K562 (cell line): Measurements from ENCODE around the gene KCNQ5. TPM values are rescaled to one million over a fixed set of nuclear protein-coding genes. Genes with fewer than 3 reads are reported as not detected.

ENCODE experiments used
- ATAC-seq: fragments of 200-7000 bp; cut with Tn5 transposase; 3 replicates; pipeline ENCODE4 v1.9.1; 2020; ENCODE audit warnings: moderate library complexity
- BruUV-seq: library from RNA; stranded (reverse); fragments of 400-500 nt; replicated peaks from 2 replicates; lab custom pipeline; 2021; lab: Mats Ljungman, UMichigan
- CTCF ChIA-PET: fragments of 300-600 bp; formaldehyde crosslinking; extraction: SDS; loops from one replicate; lab custom pipeline; 2021; ENCODE audit warnings: low intra/inter-chr PET ratio; lab: Yijun Ruan, JAX
- POLR2A ChIA-PET: fragments of 300-600, 350-650 bp; sonication (Branson Sonifier 250); formaldehyde crosslinking; extraction: SDS; loops from one replicate; lab custom pipeline; 2021; ENCODE audit warnings: antibody characterized with exemption, inconsistent platforms; lab: Yijun Ruan, JAX
- DNase-seq, 4 experiments: peaks; one replicate each; pipeline versions ENCODE4 v3.0.0 to v3.0.0-alpha.2; 2011 to 2018; ENCODE audit warnings: low spot score in 3 of 4, mixed read lengths in 3 of 4; ENCODE audit errors: extremely low read depth in 1 of 4
- FAIRE-seq: peaks from 2 replicates; lab custom pipeline; 2011; peaks lifted over from hg19 to GRCh38; lab: Jason Lieb, UNC
- H2AFZ ChIP-seq: 2 replicates; pipeline ENCODE4 v1.6.0; 2011; ENCODE audit warnings: low read depth, low read length, control low read depth, inconsistent platforms
- H3K27ac ChIP-seq: fragments of 200-600 bp; 3 replicates; pipeline ENCODE4 v1.8.0; 2011; ENCODE audit warnings: low read depth, mild to moderate bottlenecking, control low read depth, inconsistent platforms, low read length, moderate library complexity, mixed read lengths; ENCODE audit errors: extremely low read depth
- H3K27me3 ChIP-seq, 2 experiments: fragments of 300-600 bp in 1 of 2; 2 replicates in 1 of 2; 3 replicates in 1 of 2; pipeline versions ENCODE4 v1.6.0 to v1.8.0; 2011; ENCODE audit warnings: inconsistent platforms in 2 of 2, low read length in 2 of 2, mild to moderate bottlenecking in 1 of 2, mixed read lengths in 1 of 2, moderate library complexity in 1 of 2; ENCODE audit not compliant: control insufficient read depth in 2 of 2, insufficient read depth in 2 of 2
- H3K36me3 ChIP-seq: fragments of 300-600 bp; 3 replicates; pipeline ENCODE4 v1.8.0; 2011; ENCODE audit warnings: mild to moderate bottlenecking, low read length, inconsistent platforms; ENCODE audit not compliant: control insufficient read depth, insufficient read depth
- H3K4me1 ChIP-seq, 2 experiments: fragments of 200-600 bp in 1 of 2; replicated peaks in 1 of 2; 2 replicates in 1 of 2; 3 replicates in 1 of 2; pipeline versions ENCODE4 v1.5.1 to v1.8.0; 2011; ENCODE audit warnings: inconsistent platforms in 2 of 2, low read length in 2 of 2, mild to moderate bottlenecking in 1 of 2, mixed read lengths in 1 of 2, moderate library complexity in 1 of 2; ENCODE audit not compliant: control insufficient read depth in 2 of 2, insufficient read depth in 2 of 2
- H3K4me2 ChIP-seq: 2 replicates; pipeline ENCODE4 v1.6.1; 2011; ENCODE audit warnings: low read length, control low read depth, inconsistent platforms, mixed read lengths; ENCODE audit not compliant: insufficient read depth
- H3K4me3 ChIP-seq: fragments of 200-600 bp; sonication (generic), shearing (Covaris generic); 2 replicates; pipeline ENCODE4 v1.5.1; 2016; ENCODE audit warnings: control low read depth, inconsistent platforms
- H3K79me2 ChIP-seq: fragments of 200-600 bp; 3 replicates; pipeline ENCODE4 v1.8.0; 2011; ENCODE audit warnings: low read length, inconsistent platforms; ENCODE audit not compliant: control insufficient read depth, insufficient read depth
- H3K9ac ChIP-seq, 2 experiments: 2 replicates each; pipeline versions ENCODE4 v1.6.0 to v1.6.1; 2011; ENCODE audit warnings: low read depth in 2 of 2, low read length in 2 of 2, control low read depth in 1 of 2, inconsistent platforms in 1 of 2, mild to moderate bottlenecking in 1 of 2, mixed read lengths in 1 of 2; ENCODE audit not compliant: insufficient read depth in 1 of 2
- H3K9me1 ChIP-seq: one replicate; pipeline ENCODE4 v1.6.0; 2011; ENCODE audit warnings: inconsistent platforms, mild to moderate bottlenecking, low read length, moderate library complexity; ENCODE audit not compliant: control insufficient read depth, insufficient read depth
- H3K9me3 ChIP-seq: replicated peaks from 2 replicates; pipeline ENCODE4 v1.5.1; 2011; ENCODE audit warnings: low read depth, low read length, inconsistent platforms; ENCODE audit not compliant: control insufficient read depth, insufficient read depth
- H4K20me1 ChIP-seq: replicated peaks from 2 replicates; pipeline ENCODE4 v1.6.1; 2011; ENCODE audit warnings: low read length, inconsistent platforms, mixed read lengths; ENCODE audit not compliant: control insufficient read depth, insufficient read depth
- ESRRB ChIP-seq: fragments of 250-450 bp; sonication (Bioruptor Pico); IDR thresholded peaks from 2 replicates; pipeline ENCODE4 v1.5.0; 2020; ENCODE audit warnings: mild to moderate bottlenecking, moderate library complexity, borderline replicate concordance
- FOXJ3 ChIP-seq: sonication (generic); formaldehyde crosslinking; IDR thresholded peaks from 2 replicates; pipeline ENCODE4 v1.4.0; 2020; ENCODE audit warnings: mild to moderate bottlenecking, missing genetic modification reagents
- LCOR ChIP-seq: sonication (generic); formaldehyde crosslinking; IDR thresholded peaks from 2 replicates; pipeline ENCODE4 v1.8.0; 2022; ENCODE audit warnings: mild to moderate bottlenecking, missing genetic modification reagents
- PTTG1 ChIP-seq: fragments of 450-650 bp; IDR thresholded peaks from 2 replicates; pipeline ENCODE4 v1.6.1; 2016; ENCODE audit warnings: low read depth, mild to moderate bottlenecking, missing genetic modification characterization, missing compliant biosample characterization
- PURB ChIP-seq: sonication (generic); formaldehyde crosslinking; IDR thresholded peaks from 2 replicates; pipeline ENCODE4 v1.9.0; 2021; ENCODE audit warnings: low read depth, mild to moderate bottlenecking, missing genetic modification reagents
- RBM14 ChIP-seq: fragments of 200-400 bp; formaldehyde crosslinking; IDR thresholded peaks from 2 replicates; pipeline ENCODE4 v1.6.1; 2018; ENCODE audit warnings: low read depth, mild to moderate bottlenecking, low read length, moderate library complexity, borderline replicate concordance; ENCODE audit not compliant: insufficient read depth
- SRSF3 ChIP-seq: fragments of 200-400 bp; formaldehyde crosslinking; IDR thresholded peaks from 2 replicates; pipeline ENCODE4 v1.6.1; 2016; ENCODE audit warnings: mild to moderate bottlenecking, low read length, moderate library complexity; ENCODE audit not compliant: insufficient read depth
- STAT6 ChIP-seq: sonication (generic); formaldehyde crosslinking; IDR thresholded peaks from 2 replicates; pipeline ENCODE4 v1.8.1; 2023; ENCODE audit warnings: mild to moderate bottlenecking, missing genetic modification reagents
- TAF7 ChIP-seq: fragments of 450-650 bp; IDR thresholded peaks from 2 replicates; pipeline ENCODE4 v1.6.1; 2016; ENCODE audit warnings: missing genetic modification characterization, missing compliant biosample characterization
- TAL1 ChIP-seq: fragments of 450-650 bp; IDR thresholded peaks from 2 replicates; pipeline ENCODE4 v1.6.1; 2016; ENCODE audit warnings: mild to moderate bottlenecking
- U2AF2 ChIP-seq: fragments of 200-400 bp; formaldehyde crosslinking; optimal IDR thresholded peaks from 2 replicates; pipeline ENCODE3; 2017; ENCODE audit warnings: low read depth, mild to moderate bottlenecking, low read length
- ZNF24 ChIP-seq: fragments of 450-650 bp; IDR thresholded peaks from 2 replicates; pipeline ENCODE4 v1.6.1; 2016
- ZNF3 ChIP-seq: fragments of 250-450 bp; sonication (Bioruptor Pico); IDR thresholded peaks from 2 replicates; pipeline ENCODE4 v1.5.0; 2021; ENCODE audit warnings: mild to moderate bottlenecking, moderate library complexity
- ZNF408 ChIP-seq: fragments of 250-450 bp; sonication (Bioruptor Pico); IDR thresholded peaks from 2 replicates; pipeline ENCODE4 v1.4.0; 2020; ENCODE audit warnings: low read depth, mild to moderate bottlenecking, moderate library complexity
- ZNF644 ChIP-seq: fragments of 200-800 bp; sonication (Bioruptor generic); IDR thresholded peaks from 2 replicates; pipeline ENCODE4 v1.6.1; 2016; ENCODE audit warnings: low read depth, missing genetic modification characterization, missing compliant biosample characterization
- WGBS: fragments of 100-300 bp; shearing (Covaris generic); methylation state at CpG from one replicate; pipeline ENCODE4 v1.1.6; 2016; ENCODE audit warnings: low coverage, mixed read lengths; ENCODE audit not compliant: insufficient coverage; ENCODE audit errors: missing lambda C conversion rate; 5-methylcytosine and 5-hydroxymethylcytosine counted together
- in situ Hi-C: fragments of 300-500 bp; cut with MboI; formaldehyde crosslinking; loops from 4 replicates; pipeline ENCODE4 v1.15.0; 2018; ENCODE audit warnings: inconsistent platforms, mixed read lengths
- intact Hi-C: fragments of 100-400 bp; cut with micrococcal nuclease; formaldehyde crosslinking; loops from 2 replicates; pipeline ENCODE4 v1.14.2; 2022
- polyA plus RNA-seq, 8 experiments: library from polyadenylated mRNA; depleted of rRNA in 4 of 8; stranded (reverse) in 5 of 8; unstranded in 3 of 8; fragments of >200 nt; fragmentation: Nextera tagmentation in 2 of 8; fragmentation: Illumina TruSeq in 1 of 8; extraction: Ambion mirVana in 2 of 8; extraction: Trizol in 1 of 8; gene quantifications; 2 replicates each; pipeline versions ENCODE4 v1.2.1 to v1.2.3, GENCODE V29; 2011 to 2014; ENCODE audit warnings: inconsistent platforms in 1 of 8, missing spikeins in 1 of 8
- total RNA-seq, 7 experiments: library from RNA; depleted of rRNA in 6 of 7; stranded (reverse); fragments of >200 nt in 6 of 7; fragmentation: Illumina TruSeq in 2 of 7; extraction: Trizol in 2 of 7; gene quantifications; 2 replicates each; pipeline versions ENCODE4 v1.2.1 to v1.2.3, GENCODE V29; 2011 to 2021; ENCODE audit warnings: low replicate concordance in 1 of 7

KCNQ5 gene
- total and polyA plus RNA-seq, 9 of the 15 experiments (the other 6 are each of a cell fraction or from before 2014, with no cell fraction given): 0.31 to 5.9 (median 2.6) TPM

GRCh38 chr6:72977114-72977513, 355.2 kb downstream of the KCNQ5 start:
- Histone ChIP-seq H3K9me3 (no peaks in the 10 kb centered on the region), H3K9ac (no peak overlapping the region), H3K4me2 (no peak overlapping the region), H3K9me1 (no peaks in the 10 kb centered on the region), H3K27me3 (no peaks in the 10 kb centered on the region), H3K4me3 (no peak overlapping the region), H3K27ac (no peak overlapping the region), H3K36me3 (no peaks in the 10 kb centered on the region), H3K79me2 (no peaks in the 10 kb centered on the region), H3K4me1 (no peaks in the 10 kb centered on the region), H4K20me1 (no peaks in the 10 kb centered on the region), H2AFZ (no peak overlapping the region)
- intact Hi-C loops (no loop called here), in situ Hi-C loops (no loop called here)
- no peak for TF ChIP-seq LCOR (CRISPR knock-in tag)
- no peak for TF ChIP-seq ZNF3 (CRISPR knock-in tag)
- TF ChIP-seq PTTG1 (tag): no peak
- no peak for TF ChIP-seq FOXJ3
- no peak for TF ChIP-seq PURB (CRISPR knock-in tag)
- no peak for TF ChIP-seq ZNF24
- TF ChIP-seq TAF7 (tag): no peak
- no peak for TF ChIP-seq TAL1
- TF ChIP-seq ZNF644 (tag): no peak
- no peak for TF ChIP-seq U2AF2
- TF ChIP-seq RBM14: no peak
- TF ChIP-seq ZNF408 (CRISPR knock-in tag): no peak
- no peak for TF ChIP-seq SRSF3
- no peak for TF ChIP-seq ESRRB
- TF ChIP-seq STAT6: no peak
- no peak for DNase-seq
- ChIA-PET CTCF (no interaction called here), POLR2A (no interaction called here)
- no peak for ATAC-seq
- BruUV-seq: no TSS peak
- 29% methylated on average over 1 of the region's 1 CpG for WGBS
- no peak for FAIRE-seq
